CD4-positive, alpha-beta T cell treated with Interleukin-15 for 1 hour (primary cell): Measurements from ENCODE around the gene MLLT3.
"Not testable (repeated sequence)": the region's sequence is repeated elsewhere in the genome, so short reads cannot be mapped to it uniquely, and the experiment has no call there.

Experiments used
- DNase-seq: peaks from one replicate; pipeline ENCODE4 v3.0.0-alpha.2; 2020

MLLT3 gene

GRCh38 chr9:20593537-20593936 lies 28.8 kb downstream of the MLLT3 start:
- no peak for DNase-seq

DNA sequence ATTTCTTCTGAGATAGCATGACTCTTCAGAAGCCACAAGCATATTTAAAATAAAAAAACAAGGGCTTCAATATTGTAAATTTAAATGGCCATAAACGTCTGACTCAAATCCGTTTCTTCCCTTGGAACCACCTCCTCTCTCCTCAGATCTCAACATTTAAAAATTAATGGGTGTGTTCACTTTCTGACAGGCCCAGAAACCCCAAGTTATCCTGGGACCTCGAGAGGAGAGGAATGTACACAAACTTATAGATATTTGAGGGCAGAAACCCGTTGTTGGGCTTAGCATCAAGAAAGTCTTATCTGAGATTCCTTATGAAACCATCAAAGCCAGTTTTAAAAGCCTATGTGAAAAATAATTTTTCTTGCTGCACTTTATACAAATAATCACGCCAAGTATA lies 29.2 kb downstream of the MLLT3 start:
- no peak for DNase-seq

DNA sequence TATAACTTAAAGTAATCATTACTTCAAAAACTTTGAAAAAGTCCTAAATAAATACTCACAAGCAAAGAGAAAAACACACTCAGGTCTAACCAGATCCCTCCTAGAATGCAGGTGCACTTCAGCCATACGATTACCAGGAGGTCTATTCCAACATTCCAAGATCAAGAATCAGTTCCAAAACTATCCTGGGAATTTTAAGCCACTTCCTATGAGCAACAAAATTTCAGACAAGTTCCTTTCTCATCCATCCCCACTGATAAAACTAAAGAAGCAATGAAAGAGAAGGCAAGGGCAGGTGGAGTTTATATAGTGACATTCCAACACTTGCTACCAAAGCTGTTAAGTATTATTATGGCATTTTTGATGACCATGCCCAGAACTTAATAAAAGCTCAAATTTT lies 29.6 kb downstream of the MLLT3 start:
- DNase-seq: no peak

GRCh38 chr9:20591223-20591622 lies 31.1 kb downstream of the MLLT3 start:
- no peak for DNase-seq

GRCh38 chr9:20584968-20585643 lies 37.2 kb downstream of the MLLT3 start:
- no peak for DNase-seq

DNA sequence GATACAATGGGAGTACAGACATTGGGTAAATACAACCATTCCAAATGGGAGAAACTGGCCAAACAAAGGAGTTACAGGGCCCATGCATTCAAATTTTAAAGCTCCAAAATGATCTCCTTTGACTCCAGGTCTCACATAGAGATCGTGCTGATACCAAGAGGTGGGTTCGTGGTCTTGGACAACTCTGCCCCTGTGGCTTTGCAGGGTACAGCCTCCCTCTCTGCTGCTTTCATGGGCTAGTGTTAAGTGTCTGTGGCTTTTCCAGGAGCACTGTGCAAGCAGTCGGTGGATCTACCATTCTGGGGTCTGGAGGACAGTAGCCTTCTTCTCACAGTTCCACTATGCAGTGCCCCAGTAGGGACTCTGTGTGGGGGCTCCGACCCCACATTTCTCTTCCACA lies 39.2 kb downstream of the MLLT3 start:
- DNase-seq: not testable (repeated sequence)

GRCh38 chr9:20582150-20582549 lies 40.1 kb downstream of the MLLT3 start:
- DNase-seq: no peak

DNA sequence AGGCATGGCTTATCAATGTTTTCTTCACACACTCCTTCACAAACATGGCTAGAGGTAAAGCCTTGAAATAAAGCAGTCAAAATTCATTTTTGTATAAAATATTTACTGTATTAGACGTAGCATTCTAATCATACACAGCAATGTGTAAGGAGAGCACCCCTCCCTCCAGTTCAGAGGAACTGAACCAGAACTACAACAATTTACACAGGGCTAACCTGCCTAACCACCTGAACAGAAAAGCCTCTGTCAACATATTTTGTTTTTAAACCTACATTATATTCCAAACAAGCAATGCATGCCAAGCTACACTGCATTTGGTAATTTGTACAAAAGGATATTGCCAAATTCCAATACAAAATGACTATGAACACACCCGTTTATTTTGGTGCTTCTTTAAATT lies 41.6 kb downstream of the MLLT3 start:
- DNase-seq: no peak

DNA sequence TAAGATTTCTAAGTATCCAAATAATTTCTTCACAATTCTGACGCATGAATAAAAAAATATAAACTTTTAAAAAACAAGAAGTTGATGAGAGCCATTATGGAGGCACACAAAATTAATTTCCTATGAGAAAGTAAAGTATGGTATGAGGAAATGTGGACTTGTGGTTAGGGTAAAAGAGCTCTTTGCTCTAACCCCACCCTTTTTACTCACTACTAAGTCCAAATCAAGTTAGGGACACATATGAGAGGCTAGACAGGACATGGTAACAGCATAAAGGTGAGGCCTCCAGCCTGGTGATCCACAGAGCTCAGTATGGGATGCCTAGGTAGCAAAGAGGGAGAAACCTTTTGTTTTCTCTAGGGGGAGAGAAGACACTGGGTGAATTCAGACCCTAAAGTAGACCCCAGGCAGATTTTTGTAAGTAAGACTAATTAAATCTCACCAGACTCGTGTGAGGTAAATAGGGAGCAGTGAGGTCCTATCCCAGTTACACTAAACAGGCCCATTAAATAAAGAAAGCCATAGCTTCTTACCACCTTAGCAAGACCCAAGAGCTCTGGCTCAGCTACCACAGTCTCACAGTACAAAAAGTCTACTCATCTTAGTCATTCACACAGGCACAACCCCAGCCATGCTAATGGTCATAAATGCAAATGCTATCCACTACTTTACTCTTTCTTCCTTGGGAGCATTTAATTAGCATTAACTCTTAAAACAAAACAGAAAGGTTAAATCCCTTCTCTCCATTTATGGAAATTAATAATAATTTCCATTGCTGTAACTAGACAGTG lies 42.6 kb downstream of the MLLT3 start:
- DNase-seq: no peak

DNA sequence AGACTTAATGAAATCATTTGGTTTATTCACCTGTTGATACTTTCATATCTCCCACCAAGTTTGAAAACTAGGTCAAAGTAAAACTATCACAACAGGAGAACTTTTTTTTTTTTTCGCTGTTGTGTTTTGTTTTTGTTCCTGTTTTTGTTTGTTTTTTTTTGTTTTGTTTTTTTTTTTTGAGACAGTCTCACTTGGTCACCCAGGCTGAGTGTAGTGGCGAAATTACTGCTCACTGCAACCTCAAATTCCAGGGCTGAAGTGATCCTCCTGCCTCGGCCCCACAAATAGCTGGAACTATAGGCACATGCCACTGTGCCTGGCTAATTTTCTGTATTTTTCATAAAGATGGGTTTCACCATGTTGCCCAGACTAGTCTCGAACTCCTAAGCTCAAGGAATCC lies 49.3 kb downstream of the MLLT3 start:
- DNase-seq: no peak

DNA sequence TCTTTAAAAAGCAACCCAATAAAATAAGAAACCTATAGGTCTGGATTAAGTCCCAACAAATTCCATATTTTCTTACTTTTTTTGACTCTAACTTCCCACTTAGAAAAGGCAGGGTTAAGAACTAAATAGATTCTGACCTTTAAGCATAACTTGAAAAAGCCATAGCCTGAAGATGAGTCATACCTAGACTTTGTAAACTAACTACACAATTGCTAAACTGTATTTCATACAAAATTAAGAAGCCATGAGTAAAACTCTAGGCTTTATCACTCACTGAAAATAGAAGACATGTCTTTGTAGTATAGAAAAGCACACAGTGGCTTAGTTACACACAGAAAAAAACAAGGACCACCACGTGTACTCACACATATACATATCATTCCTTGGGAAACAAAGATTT lies 51.5 kb downstream of the MLLT3 start:
- DNase-seq: no peak

DNA sequence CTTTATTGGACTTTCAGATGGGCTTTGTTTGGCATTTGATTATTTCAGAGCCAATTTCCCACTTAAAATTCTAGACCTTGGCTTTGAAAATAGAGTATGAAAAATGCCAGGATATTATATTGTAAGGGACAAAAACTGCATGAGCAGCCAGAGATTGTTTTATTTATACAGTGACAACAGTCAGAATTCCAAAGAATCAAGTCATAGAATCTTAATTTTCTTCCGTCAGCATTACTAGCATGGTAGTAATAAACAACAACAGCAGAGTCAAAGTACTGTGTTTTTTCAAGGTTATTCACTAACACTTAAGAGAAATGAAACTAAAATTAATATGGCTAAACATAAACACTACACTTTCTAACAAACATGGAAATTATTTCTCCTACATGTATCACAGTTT lies 52.2 kb downstream of the MLLT3 start:
- no peak for DNase-seq

DNA sequence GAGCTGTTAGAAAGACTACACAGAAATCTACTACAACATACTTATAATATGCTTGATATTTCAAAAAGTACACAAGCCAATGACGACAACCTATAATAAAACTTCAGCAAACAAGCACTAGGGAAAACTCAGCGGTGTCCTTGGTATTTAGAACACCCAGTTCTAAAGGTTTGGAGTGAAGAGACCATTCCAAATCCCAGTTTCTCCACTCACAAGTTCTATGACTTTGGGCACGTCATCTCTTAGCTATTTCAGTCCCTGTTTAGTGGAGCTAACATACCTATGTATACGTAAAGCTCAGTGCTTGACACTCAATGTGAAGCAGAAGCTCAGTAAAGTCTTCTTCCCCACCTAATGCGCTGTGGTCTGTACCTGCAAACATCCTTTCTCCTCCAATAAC lies 52.8 kb downstream of the MLLT3 start:
- DNase-seq: no peak

DNA sequence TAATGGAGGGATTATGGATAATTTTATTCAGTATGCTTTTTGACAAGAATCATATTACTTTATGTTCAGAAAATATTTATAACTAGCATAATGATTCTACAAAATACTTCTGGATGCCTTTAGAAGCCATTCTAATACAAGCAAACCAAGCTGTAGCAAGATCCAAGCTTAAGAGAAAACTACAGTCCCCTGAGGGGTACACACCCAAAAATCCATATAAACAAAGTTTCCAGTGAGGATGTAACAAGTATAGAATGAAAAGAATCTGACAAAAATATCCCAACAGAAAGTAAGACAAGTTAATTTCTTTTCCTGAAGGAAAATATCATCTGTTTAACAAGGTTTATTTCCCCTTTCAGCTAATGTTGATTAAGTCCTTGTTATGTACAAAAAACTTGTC lies 53.9 kb downstream of the MLLT3 start:
- no peak for DNase-seq

- DNase-seq: no peak
Measured at GRCh38 chr9:20566401-20566800, 55.9 kb downstream of the MLLT3 start.

DNA sequence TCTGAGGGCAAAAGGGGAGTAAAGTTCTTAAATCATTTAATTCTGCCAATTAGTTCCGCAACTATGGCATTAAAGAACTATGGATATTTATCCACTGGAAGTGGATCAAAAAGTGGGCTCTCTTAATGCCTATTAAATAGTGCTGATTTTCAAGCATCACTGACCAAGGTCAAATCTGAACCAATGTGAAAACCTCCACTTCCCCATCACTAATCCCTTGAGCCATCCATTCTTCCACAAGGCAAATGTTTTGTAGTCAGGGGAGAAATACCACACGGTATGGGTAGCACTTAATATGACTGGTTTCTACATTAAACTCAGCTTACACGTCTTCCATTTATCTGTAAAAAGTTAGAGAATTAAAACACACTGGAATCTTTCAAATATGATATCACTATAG lies 57.6 kb downstream of the MLLT3 start:
- no peak for DNase-seq

- DNase-seq: no peak
Measured at GRCh38 chr9:20563917-20564316, 58.4 kb downstream of the MLLT3 start.

- DNase-seq: no peak
Measured at GRCh38 chr9:20562051-20562450, 60.2 kb downstream of the MLLT3 start.

DNA sequence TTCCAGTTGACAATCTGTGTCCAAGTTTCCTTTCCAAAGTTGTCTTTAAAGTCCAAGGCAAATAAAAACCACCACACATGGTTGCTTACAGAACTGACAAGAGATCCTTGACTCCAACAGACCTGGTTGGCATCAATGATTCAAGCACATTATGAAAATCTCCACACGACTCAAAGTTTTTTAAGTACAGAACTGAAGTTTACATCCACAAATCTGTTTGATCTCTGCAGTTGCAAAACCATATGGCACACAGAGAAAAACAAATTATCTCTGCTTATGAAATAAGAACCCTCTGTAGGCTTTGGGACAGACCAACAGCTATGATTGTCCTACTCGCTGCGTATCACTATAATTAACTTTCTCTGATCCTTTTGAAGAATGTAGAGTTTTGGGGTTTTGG lies 60.8 kb downstream of the MLLT3 start:
- DNase-seq: no peak

DNA sequence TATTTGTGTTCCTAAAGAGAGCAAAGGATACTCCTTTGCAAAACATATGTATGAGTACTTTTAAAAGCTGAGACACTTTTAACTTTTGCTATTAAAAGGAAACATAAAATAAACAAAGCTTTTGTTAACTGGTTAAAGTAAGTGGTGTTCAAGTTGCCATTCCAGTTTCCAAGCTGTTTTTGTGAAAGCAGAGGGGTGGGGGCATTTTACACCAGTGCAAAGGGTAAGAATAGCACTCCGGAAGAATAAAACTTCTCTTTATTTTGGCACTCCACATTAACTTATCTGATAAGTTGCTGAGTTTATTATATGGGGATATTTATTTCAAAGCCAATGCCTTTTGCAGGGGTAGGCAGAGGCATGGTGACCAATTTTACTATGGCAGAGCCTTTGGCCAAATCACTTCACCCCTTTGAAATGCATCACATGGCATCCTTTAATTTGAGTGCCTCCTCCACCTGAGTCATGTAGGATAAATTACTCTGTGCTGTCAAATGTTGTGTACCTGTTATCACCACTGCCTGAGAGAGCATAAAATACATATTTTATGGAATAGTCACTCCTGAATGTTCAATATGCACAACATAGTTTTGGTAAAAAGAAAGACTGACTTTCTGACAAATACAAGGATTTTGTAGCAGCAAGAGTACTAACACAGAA lies 62.9 kb downstream of the MLLT3 start:
- no peak for DNase-seq

DNA sequence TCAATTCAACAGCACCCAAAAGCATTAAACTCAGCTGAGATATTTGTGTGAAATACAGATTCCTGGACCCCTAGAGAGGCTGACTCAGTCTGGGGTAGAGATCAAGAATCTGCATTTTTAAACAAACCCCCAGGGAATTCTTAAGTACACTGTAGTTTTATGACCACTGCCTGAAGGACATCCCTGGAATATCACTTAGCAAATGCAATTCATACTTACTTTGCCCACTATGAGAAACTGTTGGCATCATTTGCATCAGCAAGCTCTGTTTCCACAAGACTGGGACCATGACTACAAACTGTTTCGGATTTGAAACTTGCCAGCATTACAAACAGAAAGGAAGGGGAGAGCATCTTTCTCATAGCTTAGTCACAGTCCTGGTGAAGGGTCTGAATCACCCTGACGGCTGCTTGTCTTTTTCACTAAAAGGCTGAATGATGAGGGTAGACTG lies 63.7 kb downstream of the MLLT3 start:
- DNase-seq: no peak

DNA sequence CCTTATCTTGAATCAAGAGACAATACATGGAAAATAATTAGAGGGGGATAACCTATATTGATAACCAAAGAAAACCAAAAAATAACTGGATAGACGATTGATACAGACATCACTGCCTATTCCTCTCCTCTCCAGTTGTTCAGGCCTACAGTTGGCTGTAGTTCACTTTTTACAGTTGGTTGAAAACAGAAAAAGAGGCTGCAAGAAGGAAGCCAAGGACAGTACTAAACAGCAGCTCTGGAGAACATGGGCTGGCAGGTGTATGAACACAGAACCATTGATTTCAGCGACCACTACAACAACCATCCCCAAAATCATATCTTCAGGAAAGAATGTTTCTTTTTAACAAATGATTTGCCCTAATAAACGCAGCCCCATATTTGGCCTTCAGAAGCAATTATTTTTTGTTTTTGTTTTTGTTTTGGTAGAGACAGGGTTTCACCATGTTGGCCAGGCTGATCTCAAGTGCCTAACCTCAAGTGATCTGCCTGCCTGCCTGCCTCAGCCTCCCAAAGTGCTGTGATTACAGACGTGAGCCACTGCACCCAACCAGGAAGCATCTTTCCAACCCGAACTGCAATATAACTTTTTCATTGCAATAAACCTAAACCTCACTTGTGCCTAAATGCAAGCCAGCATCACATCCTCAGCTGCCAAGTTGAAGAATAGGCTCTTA lies 64.3 kb downstream of the MLLT3 start:
- no peak for DNase-seq

DNA sequence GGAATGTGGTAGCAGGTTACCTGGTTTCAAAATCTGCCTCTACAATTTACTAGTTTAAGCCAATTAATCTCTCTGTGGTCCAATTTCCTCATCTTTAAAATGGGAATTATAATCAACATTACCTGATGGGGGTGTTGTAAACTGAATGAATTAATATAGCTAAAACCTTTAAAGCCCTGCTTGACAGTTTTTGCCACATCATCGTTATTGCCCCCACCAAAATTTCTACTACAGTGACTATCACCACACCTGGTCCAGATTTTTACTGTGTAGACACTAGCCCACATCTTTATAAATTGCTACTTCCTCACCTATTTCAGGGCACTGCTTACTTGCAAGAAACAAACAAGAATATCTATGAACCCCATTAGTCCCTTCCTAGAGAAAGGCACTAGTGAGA lies 65.0 kb downstream of the MLLT3 start:
- no peak for DNase-seq
